GM10248 (cell line): ENCODE results near the gene DNAH3.
"Not testable (repeated sequence)": the region's sequence is repeated elsewhere in the genome, so short reads cannot be mapped to it uniquely, and the experiment has no call there.

Experiments used
- CTCF ChIA-PET: fragments of 300-600 bp; sonication (Branson Sonifier 250); formaldehyde crosslinking; extraction: SDS; loops from one replicate; lab custom pipeline; 2021; ENCODE audit warnings: antibody characterized with exemption; lab: Yijun Ruan, JAX
- POLR2A ChIA-PET: fragments of 350-650 bp; sonication (Branson Sonifier 250); formaldehyde crosslinking; extraction: SDS; loops from one replicate; lab custom pipeline; 2020; ENCODE audit warnings: antibody characterized with exemption; lab: Yijun Ruan, JAX
- DNase-seq: peaks from one replicate; pipeline ENCODE4 v3.0.0; 2012; ENCODE audit errors: extremely low spot score
- CTCF ChIP-seq: IDR thresholded peaks from 2 replicates; pipeline ENCODE4 v1.5.1; 2012; ENCODE audit warnings: mild to moderate bottlenecking, low read depth; ENCODE audit errors: extremely low read depth, missing control alignments, control extremely low read depth

The DNAH3 gene

DNA sequence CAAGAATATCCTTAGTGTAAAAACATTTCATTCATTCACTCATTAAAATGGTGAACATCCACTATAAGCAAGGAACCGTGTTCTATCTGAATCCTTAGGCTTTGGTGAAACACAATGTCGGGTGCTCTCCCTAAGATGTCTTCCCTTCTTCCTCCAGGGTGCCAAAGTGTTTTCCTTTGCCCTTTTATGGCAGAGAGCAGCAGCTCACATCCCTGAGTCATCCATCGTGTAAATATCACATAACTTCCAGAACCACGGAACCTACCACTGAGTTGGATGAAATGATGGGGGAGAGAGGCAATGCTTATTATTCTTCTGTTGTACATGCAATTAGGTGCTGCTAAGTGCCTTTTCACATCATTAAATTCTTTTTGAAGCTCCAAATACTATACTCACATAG lies 50.2 kb downstream of the DNAH3 start:
- TF ChIP-seq CTCF, result no peak
- ChIA-PET CTCF (interaction anchor here (1.0 to 3.5 kb wide), 4 partner anchors 10 to 251 kb away, joined by 3 to 15 read pairs (median 8); no protein-coding TSS in a partner anchor), POLR2A (no interaction called here)
- no peak for DNase-seq

- ChIA-PET CTCF (interaction anchor here (3.5 kb wide), 1 partner anchor 13 kb away, joined by 15 read pairs; no protein-coding TSS in a partner anchor), POLR2A (no interaction called here)
- DNase-seq, result no peak
Observed at GRCh38 chr16:21097151-21097550, 53.5 kb downstream of the DNAH3 start.

GRCh38 chr16:21094719-21095118 lies 55.9 kb downstream of the DNAH3 start:
- POLR2A ChIA-PET, CTCF ChIA-PET, DNase-seq: not testable (repeated sequence)

More at GRCh38 chr16:21097151-21097550, 53.5 kb downstream of the DNAH3 start:
- TF ChIP-seq CTCF, result no peak

- POLR2A ChIA-PET, result no interaction called here
- CTCF ChIA-PET, result no interaction called here
- DNase-seq, result no peak
- no peak for TF ChIP-seq CTCF
Observed at GRCh38 chr16:21092951-21093350, 57.7 kb downstream of the DNAH3 start.

- TF ChIP-seq CTCF, result no peak
- ChIA-PET CTCF (interaction anchor here (1.4 kb wide), 1 partner anchor 238 kb away, joined by 3 read pairs; no protein-coding TSS in a partner anchor), POLR2A (no interaction called here)
- no peak for DNase-seq
Observed at GRCh38 chr16:21088646-21089538, 61.8 kb downstream of the DNAH3 start.

- ChIA-PET CTCF (interaction anchor here (1.0 kb wide), 1 partner anchor 13 kb away, joined by 3 read pairs; no protein-coding TSS in a partner anchor), POLR2A (no interaction called here)
- no peak for TF ChIP-seq CTCF
- no peak for DNase-seq
Observed at GRCh38 chr16:21088143-21088542, 62.5 kb downstream of the DNAH3 start.
